HepG2 (cell line): Measurements from ENCODE around the gene ADAMTS16. TPM values are rescaled to one million over a fixed set of nuclear protein-coding genes. Genes with fewer than 3 reads are reported as not detected.

Experiments used
- ATAC-seq: fragments of 200-7000 bp; cut with Tn5 transposase; 3 replicates; pipeline ENCODE4 v1.9.1; 2020; ENCODE audit warnings: mild to moderate bottlenecking, moderate library complexity
- BruUV-seq: library from RNA; stranded (reverse); fragments of 400-500 nt; replicated peaks from 2 replicates; lab custom pipeline; 2021; lab: Mats Ljungman, UMichigan
- CTCF ChIA-PET: fragments of 300-600 bp; formaldehyde crosslinking; extraction: SDS; loops from one replicate; lab custom pipeline; 2021; ENCODE audit warnings: low total read pairs, inconsistent platforms, low intra/inter-chr PET ratio; lab: Yijun Ruan, JAX
- POLR2A ChIA-PET: fragments of 350-600 bp; sonication (Branson Sonifier 250); formaldehyde crosslinking; loops from one replicate; lab custom pipeline; 2020; ENCODE audit warnings: antibody characterized with exemption, inconsistent platforms; lab: Yijun Ruan, JAX
- DNase-seq: peaks from one replicate; pipeline ENCODE4 v3.0.0-alpha.2; 2015; ENCODE audit warnings: low spot score
- FAIRE-seq: peaks from 3 replicates; lab custom pipeline; 2011; peaks lifted over from hg19 to GRCh38; lab: Jason Lieb, UNC
- H2AFZ ChIP-seq: one replicate; pipeline ENCODE4 v1.6.1; 2011; ENCODE audit warnings: low read length, inconsistent platforms
- H3K27ac ChIP-seq: fragments of 300-600 bp; 3 replicates; pipeline ENCODE4 v1.8.0; 2011; ENCODE audit warnings: mixed run types, mild to moderate bottlenecking, mixed read lengths, low read length, inconsistent platforms; ENCODE audit not compliant: insufficient read depth; ENCODE audit errors: extremely low read length
- H3K27me3 ChIP-seq, 2 experiments: fragments of 200-600 bp in 1 of 2; 2 replicates in 1 of 2; 3 replicates in 1 of 2; pipeline versions ENCODE4 v1.6.0 to v1.8.0; 2011; ENCODE audit warnings: low read length in 2 of 2, mild to moderate bottlenecking in 2 of 2, moderate library complexity in 2 of 2, inconsistent platforms in 1 of 2; ENCODE audit not compliant: insufficient read depth in 2 of 2, control insufficient read depth in 1 of 2
- H3K36me3 ChIP-seq, 2 experiments: fragments of 200-600 bp in 1 of 2; replicated peaks in 1 of 2; 2 replicates in 1 of 2; 3 replicates in 1 of 2; pipeline versions ENCODE4 v1.5.1 to v1.8.0; 2011; ENCODE audit warnings: low read length in 2 of 2, inconsistent platforms in 1 of 2; ENCODE audit not compliant: insufficient read depth in 2 of 2, control insufficient read depth in 1 of 2
- H3K4me1 ChIP-seq: 2 replicates; pipeline ENCODE4 v1.5.1; 2012; ENCODE audit warnings: low read length, inconsistent platforms; ENCODE audit not compliant: insufficient read depth
- H3K4me2 ChIP-seq: 2 replicates; pipeline ENCODE4 v1.6.0; 2011; ENCODE audit warnings: low read depth, low read length, inconsistent platforms
- H3K4me3 ChIP-seq, 3 experiments: fragments of 200-600 bp in 1 of 3; sonication (generic), shearing (Covaris generic) in 1 of 3; replicated peaks in 1 of 3; 2 replicates each; pipeline ENCODE4 v1.5.1; 2011 to 2016; ENCODE audit warnings: low read length in 3 of 3, inconsistent platforms in 2 of 3, low read depth in 2 of 3, mild to moderate bottlenecking in 2 of 3, control low read depth in 1 of 3, mixed read lengths in 1 of 3; ENCODE audit not compliant: insufficient read depth in 1 of 3
- H3K79me2 ChIP-seq: one replicate; pipeline ENCODE4 v1.6.1; 2011; ENCODE audit warnings: low read length, inconsistent platforms; ENCODE audit not compliant: insufficient read depth
- H3K9ac ChIP-seq: 2 replicates; pipeline ENCODE4 v1.6.0; 2011; ENCODE audit warnings: mild to moderate bottlenecking, low read depth, low read length, inconsistent platforms; ENCODE audit not compliant: insufficient read depth
- H3K9me3 ChIP-seq: 2 replicates; pipeline ENCODE4 v1.5.1; 2012; ENCODE audit warnings: mild to moderate bottlenecking, low read length
- H4K20me1 ChIP-seq: 2 replicates; pipeline ENCODE4 v1.6.0; 2011; ENCODE audit warnings: inconsistent platforms, mild to moderate bottlenecking, low read length, moderate library complexity; ENCODE audit not compliant: insufficient read depth
- GLMP ChIP-seq: sonication (generic); formaldehyde crosslinking; IDR thresholded peaks from 2 replicates; pipeline ENCODE4 v1.9.0; 2021; ENCODE audit warnings: missing genetic modification reagents, mild to moderate bottlenecking, borderline replicate concordance
- HNF4A ChIP-seq: sonication (generic); formaldehyde crosslinking; IDR thresholded peaks from 2 replicates; pipeline ENCODE4 v1.4.0; 2020; ENCODE audit warnings: missing genetic modification reagents
- HNRNPH1 ChIP-seq: fragments of 200-400 bp; formaldehyde crosslinking; optimal IDR thresholded peaks from 2 replicates; pipeline ENCODE3; 2017; ENCODE audit warnings: mild to moderate bottlenecking, low read depth, low read length
- ISL2 ChIP-seq: sonication (generic); formaldehyde crosslinking; IDR thresholded peaks from 2 replicates; pipeline ENCODE4 v1.5.0; 2020; ENCODE audit warnings: missing genetic modification reagents
- JDP2 ChIP-seq: sonication (generic); formaldehyde crosslinking; IDR thresholded peaks from 2 replicates; pipeline ENCODE4 v1.8.1; 2022; ENCODE audit warnings: missing genetic modification reagents, borderline replicate concordance
- MAZ ChIP-seq, 2 experiments: sonication (generic) in 1 of 2; formaldehyde crosslinking in 1 of 2; IDR thresholded peaks; 2 replicates each; pipeline versions ENCODE4 v1.5.0 to v1.6.1; 2012 to 2020; ENCODE audit warnings: low read depth in 2 of 2, mild to moderate bottlenecking in 2 of 2, borderline replicate concordance in 1 of 2, improper control_type of control experiment in 1 of 2, low read length in 1 of 2, missing genetic modification reagents in 1 of 2, moderate library complexity in 1 of 2
- NCOA1 ChIP-seq: sonication (generic); formaldehyde crosslinking; IDR thresholded peaks from 2 replicates; pipeline ENCODE4 v1.9.0; 2021; ENCODE audit warnings: missing genetic modification reagents
- PRDM4 ChIP-seq: sonication (generic); formaldehyde crosslinking; IDR thresholded peaks from 2 replicates; pipeline ENCODE4 v1.9.0; 2021; ENCODE audit warnings: missing genetic modification reagents, borderline replicate concordance
- ZBTB49 ChIP-seq: sonication (generic); formaldehyde crosslinking; IDR thresholded peaks from 2 replicates; pipeline ENCODE4 v1.4.0; 2020; ENCODE audit warnings: missing genetic modification reagents, borderline replicate concordance
- ZNF251 ChIP-seq: sonication (generic); formaldehyde crosslinking; IDR thresholded peaks from 2 replicates; pipeline ENCODE4 v1.9.0; 2021; ENCODE audit warnings: mild to moderate bottlenecking, missing genetic modification reagents
- ZNF34 ChIP-seq: sonication (generic); formaldehyde crosslinking; IDR thresholded peaks from 2 replicates; pipeline ENCODE4 v1.4.0; 2020; ENCODE audit warnings: mild to moderate bottlenecking, missing genetic modification reagents, borderline replicate concordance
- ZNF414 ChIP-seq: sonication (generic); formaldehyde crosslinking; IDR thresholded peaks from 2 replicates; pipeline ENCODE4 v1.5.0; 2020; ENCODE audit warnings: missing genetic modification reagents
- ZNF513 ChIP-seq: sonication (generic); formaldehyde crosslinking; conservative IDR thresholded peaks from 2 replicates; pipeline ENCODE4 v1.5.0; 2020; ENCODE audit warnings: missing genetic modification reagents
- ZNF569 ChIP-seq: sonication (generic); formaldehyde crosslinking; IDR thresholded peaks from 2 replicates; pipeline ENCODE4 v1.5.0; 2020; ENCODE audit warnings: mild to moderate bottlenecking, missing genetic modification reagents, moderate library complexity, borderline replicate concordance
- ZNF772 ChIP-seq: sonication (generic); formaldehyde crosslinking; IDR thresholded peaks from 2 replicates; pipeline ENCODE4 v1.5.0; 2020; ENCODE audit warnings: mild to moderate bottlenecking, missing genetic modification reagents
- WGBS: methylation state at CpG from one replicate; pipeline ENCODE4 v1.1.6; 2017; ENCODE audit warnings: low lambda C conversion rate; 5-methylcytosine and 5-hydroxymethylcytosine counted together
- in situ Hi-C: cut with HindIII; loops from 2 replicates; pipeline ENCODE4 v1.10.0; 2017; ENCODE audit warnings: low pct_unique_long_range_greater_than_20kb; ENCODE audit not compliant: extremely low pct_ligation_motif_present
- intact Hi-C: fragments of 100-400 bp; cut with micrococcal nuclease; formaldehyde crosslinking; loops from one replicate; pipeline ENCODE4 v1.10.0; 2022; ENCODE audit not compliant: unreplicated experiment
- polyA plus RNA-seq, 8 experiments: library from polyadenylated mRNA; depleted of rRNA in 3 of 8; stranded (reverse) in 7 of 8; unstranded in 1 of 8; fragments of >200 nt; fragmentation: Illumina TruSeq in 4 of 8; extraction: Trizol in 4 of 8; gene quantifications; 2 replicates each; pipeline versions ENCODE4 v1.2.1 to v1.2.3, GENCODE V29; 2011 to 2016; ENCODE audit warnings: low read depth in 4 of 8, missing spikeins in 1 of 8, mixed read lengths in 1 of 8; ENCODE audit not compliant: insufficient read depth in 1 of 8
- total RNA-seq, 5 experiments: library from RNA; depleted of rRNA; stranded (reverse); fragments of >200 nt; fragmentation: Illumina TruSeq; extraction: Trizol; gene quantifications; 2 replicates each; pipeline ENCODE4 v1.2.3, GENCODE V29; 2016; ENCODE audit warnings: low read depth in 1 of 5

Gene ADAMTS16
- total and polyA plus RNA-seq, 2 of the 13 experiments (the other 11 are each of a cell fraction or from before 2014, with no cell fraction given) = 0.02 to 0.03 TPM

- no peaks in the 10 kb centered on the region for H3K79me2 ChIP-seq
- H3K27me3 ChIP-seq = 0 out of 5 replicates have a peak, but pooled peaks cover 0 to 2% of the 10 kb centered on the region in 2 experiments
- no peaks in the 10 kb centered on the region for H3K9me3 ChIP-seq
- H3K4me3 ChIP-seq = no peak overlapping the region
- ChIA-PET CTCF (interaction anchor here (1.2 to 1.6 kb wide), 2 partner anchors 55 to 80 kb away, joined by 3 to 5 read pairs; no protein-coding TSS in a partner anchor), POLR2A (no interaction called here)
- H3K27ac ChIP-seq = no peak overlapping the region
- intact Hi-C loops = no loop called here
- no peak overlapping the region for H3K9ac ChIP-seq
- no peak for ATAC-seq
- BruUV-seq = no TSS peak
- FAIRE-seq = no peak
- no peaks in the 10 kb centered on the region for H4K20me1 ChIP-seq
- H3K4me1 ChIP-seq = peaks cover 26% of the 10 kb centered on the region
- no peak overlapping the region for H2AFZ ChIP-seq
- whole genome bisulfite sequencing = 91% methylated on average over 4 of the region's 4 CpGs
- in situ Hi-C loops = no loop called here
- no peaks in the 10 kb centered on the region for H3K36me3 ChIP-seq
- no peak overlapping the region for H3K4me2 ChIP-seq
- DNase-seq = no peak
- TF ChIP-seq HNRNPH1 = no peak
- TF ChIP-seq GLMP (CRISPR knock-in tag) = no peak
- no peak for TF ChIP-seq ZBTB49 (CRISPR knock-in tag)
- no peak for TF ChIP-seq ZNF772 (CRISPR knock-in tag)
- TF ChIP-seq MAZ (IDR thresholded peaks at IDR 0.05; ENCODE audit: borderline replicate concordance, low read depth, low read length) = no peak
- TF ChIP-seq MAZ (CRISPR knock-in tag; IDR thresholded peaks at IDR 0.05; ENCODE audit: low read depth) = no peak
- no peak for TF ChIP-seq HNF4A (CRISPR knock-in tag)
- TF ChIP-seq ZNF414 (CRISPR knock-in tag) = no peak
- TF ChIP-seq JDP2 (CRISPR knock-in tag) = no peak
- no peak for TF ChIP-seq ISL2 (CRISPR knock-in tag)
- no peak for TF ChIP-seq PRDM4 (CRISPR knock-in tag)
- TF ChIP-seq ZNF251 = no peak
- TF ChIP-seq NCOA1 (CRISPR knock-in tag) = no peak
- TF ChIP-seq ZNF569 (CRISPR knock-in tag) = no peak
- no peak for TF ChIP-seq ZNF513
- no peak for TF ChIP-seq ZNF34 (CRISPR knock-in tag)
Observed at GRCh38 chr5:5339257-5339656, 199.1 kb downstream of the ADAMTS16 start.
